Fibroblast of skin of right biceps (primary cell): Measurements from ENCODE around the gene APEX1.
A peak's percentile ranks its signal among the peaks of the same experiment; 100 is the strongest.

Experiments
- DNase-seq: peaks from one replicate; pipeline ENCODE4 v3.0.0-alpha.2; 2013

APEX1 gene

GRCh38 chr14:20454516-20455354 is at the start of gene APEX1, which contains the start of gene OSGEP:
Gene APEX1 (plus strand): TSS chr14:20455226. CDS start chr14:20455646, 420 bp downstream.
Gene OSGEP (minus strand): TSS chr14:20454812. CDS start chr14:20454683, 129 bp downstream.
- peak; percentile 99 for DNase-seq

DNA sequence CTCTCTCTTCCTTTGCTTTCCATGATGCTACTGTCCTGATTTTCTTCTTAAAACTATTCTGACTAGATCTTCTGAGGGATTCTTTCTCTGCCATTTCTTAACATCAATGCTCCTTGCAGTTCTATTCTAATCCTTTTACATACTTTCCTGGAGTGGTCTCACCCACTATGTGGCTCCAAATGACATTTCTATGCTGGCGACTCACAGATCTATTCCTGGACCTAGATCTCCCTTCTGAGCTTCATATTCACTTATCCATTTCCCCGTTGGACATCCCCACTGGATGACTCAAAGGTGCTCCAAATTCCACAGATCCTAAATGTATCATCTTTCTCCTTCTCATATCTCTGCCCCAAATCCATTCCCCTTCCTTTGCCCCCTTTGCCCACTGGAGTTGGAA is 45.8 kb upstream of the APEX1 start:
- peak; percentile 86 for DNase-seq

- peak; percentile 5 for DNase-seq
Observed at GRCh38 chr14:20412411-20412810, 42.6 kb upstream of the APEX1 start.

DNA sequence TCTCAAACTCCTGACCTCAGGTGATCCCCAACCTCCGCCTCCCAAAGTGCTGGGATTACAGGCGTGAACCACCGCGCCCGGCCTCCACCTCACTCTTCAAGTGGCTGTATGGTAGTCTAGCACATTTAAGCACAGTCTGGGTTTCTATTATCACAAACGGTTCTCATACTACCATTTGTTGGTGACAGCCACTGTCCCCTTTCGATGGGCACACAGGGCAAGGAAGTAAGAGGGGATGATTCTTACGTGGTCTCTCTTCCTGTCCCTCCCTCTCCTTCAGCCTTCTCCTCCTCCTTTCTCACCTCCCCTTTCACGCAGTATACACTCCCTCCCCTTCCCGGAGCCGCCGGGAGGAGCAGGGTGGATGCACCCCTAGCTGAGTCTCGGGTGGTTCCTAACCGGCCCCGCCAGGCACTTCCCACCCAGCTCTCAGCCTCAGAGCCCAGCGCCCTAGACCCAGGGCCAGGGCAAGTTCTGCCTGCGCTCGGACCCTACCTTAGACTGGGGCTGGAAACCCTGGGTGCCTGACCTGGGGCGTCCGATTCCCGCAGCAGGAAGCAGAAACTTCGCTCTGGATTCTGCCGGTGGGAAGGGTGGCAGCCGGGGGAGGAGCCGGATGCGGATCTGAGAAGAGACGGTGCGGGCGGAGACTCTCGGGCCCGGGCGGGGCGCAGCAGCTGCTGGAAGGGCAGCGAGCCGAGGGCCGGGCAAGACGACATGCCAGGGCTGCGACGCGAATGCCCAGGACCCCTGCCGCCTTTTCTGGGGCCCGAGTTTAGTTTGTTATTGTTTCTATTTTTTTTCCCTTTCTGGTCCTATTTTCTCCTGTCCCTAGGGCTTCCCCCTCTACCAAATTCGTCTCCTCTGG is 41.9 kb upstream of the APEX1 start, which contains the start of gene TEP1:
TEP1 (minus strand) TSS at position 626 of the 868 bp plus-strand sequence. CDS start 5,062 bp downstream, outside the sequence.
- DNase-seq: peak; percentile 84

GRCh38 chr14:20413744-20414082 is 41.3 kb upstream of the APEX1 start:
- peak; percentile 5 for DNase-seq

- DNase-seq: peak; percentile 55
Observed at GRCh38 chr14:20415782-20416206, 39.2 kb upstream of the APEX1 start.

DNA sequence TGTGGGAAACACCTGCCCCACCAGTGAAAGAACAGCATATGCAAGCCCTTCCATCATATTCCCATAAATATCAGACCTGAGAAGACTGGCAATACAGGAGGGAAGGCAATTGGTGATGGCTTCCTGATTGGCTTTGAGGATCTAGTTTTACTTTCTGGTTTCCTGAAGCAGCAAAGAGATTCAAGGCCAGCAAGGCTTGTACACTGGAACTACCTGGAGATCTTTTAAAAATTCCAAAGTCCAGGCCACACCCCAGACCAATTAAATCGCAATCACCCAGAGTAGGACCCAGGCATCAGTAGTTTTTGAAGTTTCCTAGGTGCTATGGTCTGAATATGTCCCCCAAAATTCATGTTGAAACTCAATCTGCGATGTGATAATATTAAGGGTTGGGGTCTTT is 38.8 kb upstream of the APEX1 start:
- no peak for DNase-seq

GRCh38 chr14:20417250-20418186 is 37.5 kb upstream of the APEX1 start:
- no peak for DNase-seq

- DNase-seq: no peak
Observed at GRCh38 chr14:20418501-20418909, 36.5 kb upstream of the APEX1 start.

DNA sequence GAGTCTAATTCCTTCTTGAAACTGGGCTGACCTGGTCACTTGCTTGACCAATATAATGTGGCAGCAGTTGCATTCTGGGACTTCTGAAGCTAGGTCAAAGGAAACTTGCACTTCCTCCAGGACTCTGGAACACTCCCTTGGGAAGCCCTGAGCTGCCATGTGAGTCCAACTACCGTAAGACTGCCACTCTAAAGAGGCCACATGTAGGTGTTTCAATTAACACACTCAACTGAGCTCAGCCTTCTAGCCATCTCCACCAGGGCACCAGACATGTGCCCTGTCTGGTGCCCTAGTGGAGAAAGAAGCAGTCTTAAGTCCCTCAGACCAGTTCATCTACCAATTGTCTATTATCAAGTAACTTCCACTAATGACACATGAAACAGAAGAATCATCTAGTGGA is 35.6 kb upstream of the APEX1 start:
- DNase-seq: no peak

DNA sequence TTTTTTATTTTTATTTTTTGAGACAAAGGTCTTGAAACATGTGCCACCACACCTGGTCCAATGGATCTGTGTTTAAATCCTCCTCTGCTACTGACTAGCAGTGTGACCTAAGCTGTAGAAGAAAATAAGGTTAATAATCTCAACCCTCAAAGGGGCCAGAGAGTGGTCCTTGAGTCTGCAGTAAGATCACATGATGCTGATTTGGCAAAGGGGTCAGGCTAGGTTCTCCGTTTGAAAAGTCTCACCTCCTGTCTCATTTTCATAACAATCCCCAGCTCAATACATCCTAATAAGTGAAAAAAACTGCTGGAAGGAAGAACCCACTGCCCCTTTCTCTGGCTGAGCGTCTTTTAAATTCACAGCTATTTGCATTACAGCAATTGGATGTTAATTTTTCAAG is 33.8 kb upstream of the APEX1 start:
- no peak for DNase-seq

- no peak for DNase-seq
Observed at GRCh38 chr14:20422886-20423285, 32.1 kb upstream of the APEX1 start.

DNA sequence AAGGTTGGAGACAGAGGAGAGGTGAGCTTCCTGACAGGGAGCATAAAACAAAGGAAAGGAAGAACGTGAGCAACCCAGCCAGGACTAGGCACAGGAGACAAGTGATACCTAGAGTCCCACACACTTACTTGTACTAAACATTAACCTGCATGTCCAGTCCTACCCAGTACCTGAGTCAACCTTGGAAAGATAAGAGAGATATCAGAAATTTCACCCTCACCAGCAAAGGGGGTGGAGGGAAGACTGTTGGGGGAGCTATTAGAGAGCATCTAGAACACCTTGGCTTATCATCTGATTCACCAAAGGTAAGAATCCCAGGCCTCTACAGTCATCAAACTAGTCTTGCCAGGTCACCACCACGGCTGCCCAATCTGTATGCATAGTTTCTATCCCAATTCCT is 30.2 kb upstream of the APEX1 start:
- no peak for DNase-seq

DNA sequence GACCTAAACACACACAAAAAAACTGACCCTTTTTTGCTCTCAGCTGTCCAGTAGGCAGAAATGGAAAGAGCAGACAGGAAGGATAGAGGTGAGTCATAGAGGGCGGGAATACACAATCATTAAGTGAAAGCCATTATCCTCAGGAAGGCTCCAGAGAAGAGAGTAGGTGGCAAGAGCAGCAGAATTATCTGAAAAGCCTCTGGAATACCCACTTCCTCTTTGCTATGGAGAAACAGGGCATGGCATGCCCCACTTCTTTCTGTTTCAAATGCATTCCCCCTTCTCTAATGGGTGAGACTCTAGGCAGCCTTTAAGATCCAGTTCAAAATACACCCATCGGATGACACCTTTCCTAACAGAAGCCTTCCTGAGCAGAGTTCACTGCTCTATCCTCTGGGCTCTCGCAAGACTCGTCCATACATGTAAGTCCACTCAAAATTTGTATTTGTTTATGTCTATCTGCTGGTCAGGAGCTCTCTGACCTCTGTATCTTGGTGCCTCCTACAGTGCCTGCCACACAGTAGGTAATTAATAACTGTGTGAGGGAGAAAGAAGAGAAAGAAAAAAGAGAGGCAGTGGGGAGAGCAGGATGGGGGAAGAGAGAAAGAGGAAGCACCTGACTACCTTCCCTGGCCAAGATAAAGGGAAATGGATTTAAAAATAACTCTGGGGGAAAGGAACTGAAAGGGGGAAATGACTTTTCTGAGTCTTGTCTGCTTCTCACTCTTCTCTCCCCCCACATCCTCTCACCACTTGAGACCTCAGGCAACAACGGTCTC is 27.6 kb upstream of the APEX1 start:
- DNase-seq: peak; percentile 62

- no peak for DNase-seq
Observed at GRCh38 chr14:20428010-20428365, 27.0 kb upstream of the APEX1 start.

DNA sequence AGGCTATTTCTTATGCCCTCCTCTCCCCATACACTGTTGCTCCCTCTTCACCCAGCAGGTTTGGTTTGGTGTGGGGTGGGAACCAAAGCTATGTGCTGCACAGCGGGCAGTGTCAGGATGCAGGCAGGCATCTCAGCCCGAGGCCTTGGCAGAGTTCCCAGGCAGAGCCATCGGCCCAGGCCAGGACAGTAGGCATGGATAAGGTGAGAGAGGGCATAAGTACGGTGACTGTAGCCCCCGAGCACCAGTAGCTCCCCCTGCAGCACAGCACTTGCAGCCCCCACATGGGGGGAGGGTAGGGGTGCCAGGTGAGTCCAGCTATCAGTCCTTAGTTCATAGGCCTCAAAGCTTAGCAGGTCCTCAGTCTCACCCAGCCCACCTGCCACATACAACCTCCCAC is 26.2 kb upstream of the APEX1 start:
- DNase-seq: no peak

DNA sequence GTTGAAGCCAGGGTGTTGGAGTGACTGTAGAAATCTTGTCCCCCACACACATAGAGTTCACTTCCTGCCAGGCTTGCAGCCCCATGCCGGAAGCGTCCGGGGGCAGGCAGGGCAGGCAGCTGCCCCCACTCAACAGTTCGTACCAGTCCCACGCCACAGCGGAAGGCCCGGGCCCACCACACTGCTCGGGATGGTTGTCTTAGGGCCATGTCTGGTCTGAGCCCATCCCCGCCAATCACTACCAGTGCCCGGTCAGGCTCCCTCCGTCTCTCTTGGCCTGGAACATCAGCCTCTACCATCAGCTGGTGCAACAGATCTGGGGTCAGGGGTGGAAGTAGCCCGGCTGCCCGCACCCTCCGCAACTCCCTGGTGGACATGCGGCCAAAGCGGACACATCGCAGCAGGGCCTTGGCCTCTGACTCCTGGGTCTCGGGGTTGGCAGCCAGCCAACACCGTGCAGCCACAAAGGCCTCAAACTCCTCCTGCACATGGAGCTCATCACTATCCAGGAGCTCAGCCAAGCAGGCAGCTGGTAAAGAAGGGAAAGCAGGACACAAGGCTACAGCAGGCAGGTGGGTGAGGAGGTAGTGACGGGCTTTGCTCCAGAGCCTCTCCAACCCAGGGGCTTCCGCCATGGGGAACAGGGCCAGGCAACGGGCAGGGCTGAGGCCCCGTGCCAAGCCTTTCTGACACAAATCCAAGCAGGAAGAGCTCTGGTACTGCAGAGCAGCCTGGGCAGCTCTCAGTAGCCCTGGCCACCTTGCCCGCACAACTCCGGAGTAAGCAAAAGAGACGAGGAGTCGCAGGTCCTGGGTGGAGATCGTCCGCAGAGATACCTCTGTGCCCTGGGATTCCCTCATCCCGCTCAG is 25.0 kb upstream of the APEX1 start:
- no peak for DNase-seq

- DNase-seq: no peak
Observed at GRCh38 chr14:20434701-20435581, 20.1 kb upstream of the APEX1 start.

DNA sequence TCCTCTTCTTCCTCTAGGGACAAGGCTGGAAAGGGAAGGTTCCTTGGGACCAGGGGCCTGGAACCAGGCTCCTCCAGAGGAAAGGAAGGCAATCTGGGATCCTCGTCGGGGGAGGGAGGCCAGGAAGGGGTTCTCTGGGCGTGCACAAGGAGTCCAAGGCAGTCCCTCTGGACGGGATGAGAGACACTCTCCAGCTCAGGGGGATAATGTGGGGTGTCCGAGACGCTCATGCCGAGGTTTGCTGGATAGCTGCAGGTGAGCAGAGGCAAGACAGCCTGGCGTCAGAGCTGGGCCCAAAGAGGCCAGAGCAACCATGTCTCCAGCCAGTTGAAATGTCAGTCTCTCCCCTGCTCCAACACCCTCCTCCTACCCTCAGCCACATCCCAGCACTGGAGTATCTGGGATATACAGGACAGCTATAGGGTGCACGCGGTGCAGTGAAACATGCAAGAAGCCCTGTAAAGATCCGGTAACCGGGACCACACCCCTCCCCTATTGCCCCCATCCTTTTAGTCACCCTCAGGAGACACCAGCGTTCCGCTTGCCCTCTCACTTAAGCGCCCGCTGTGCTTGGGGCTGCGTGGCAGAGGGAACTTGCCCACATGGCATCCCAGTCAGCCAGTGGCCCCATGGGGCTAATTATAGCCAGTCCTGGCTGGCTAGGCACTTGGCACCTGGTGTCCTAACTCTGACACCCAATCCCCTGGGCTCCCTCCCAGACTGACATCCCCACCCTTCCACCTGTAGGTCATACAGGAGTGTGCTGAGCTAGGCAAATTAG is 19.3 kb upstream of the APEX1 start, which contains the start of gene KLHL33:
KLHL33 (minus strand) TSS at position 585 of the 781 bp plus-strand sequence; CDS start at position 230, 355 bp downstream.
- no peak for DNase-seq
